GM12878 (cell line): ENCODE data around the gene CHD9. TPM values are rescaled to one million over a fixed set of nuclear protein-coding genes. Genes with fewer than 3 reads are reported as not detected.

ENCODE experiments used
- ATAC-seq: fragments of 200-7000 bp; cut with Tn5 transposase; 3 replicates; pipeline ENCODE4 v1.9.1; 2020; ENCODE audit warnings: mild to moderate bottlenecking, moderate library complexity
- BruUV-seq: library from RNA; stranded (reverse); fragments of 400-500 nt; replicated peaks from 2 replicates; lab custom pipeline; 2021; lab: Mats Ljungman, UMichigan
- CTCF ChIA-PET: fragments of 300-600 bp; sonication (Branson Sonifier 250); formaldehyde crosslinking; extraction: SDS; loops from one replicate; lab custom pipeline; 2021; ENCODE audit warnings: inconsistent platforms; lab: Yijun Ruan, JAX
- POLR2A ChIA-PET: fragments of 350-600 bp; formaldehyde crosslinking; extraction: SDS; loops from one replicate; lab custom pipeline; 2021; ENCODE audit warnings: inconsistent platforms; lab: Charles Lee
- RAD21 ChIA-PET: fragments of 300-600 bp; sonication (Branson Sonifier 250); formaldehyde crosslinking; loops from one replicate; lab custom pipeline; 2023; ENCODE audit warnings: antibody characterized with exemption; ENCODE audit not compliant: unreplicated experiment; lab: Charles Lee
- SMC1A ChIA-PET: fragments of 300-600 bp; sonication (Branson Sonifier 250); formaldehyde crosslinking; loops from one replicate; lab custom pipeline; 2023; ENCODE audit not compliant: unreplicated experiment, uncharacterized antibody; lab: Charles Lee
- DNase-seq: peaks from one replicate; pipeline ENCODE4 v3.0.0-alpha.2; 2011; ENCODE audit warnings: low read depth, low spot score
- FAIRE-seq: peaks from 3 replicates; lab custom pipeline; 2011; peaks lifted over from hg19 to GRCh38; lab: Jason Lieb, UNC
- H2AFZ ChIP-seq: 2 replicates; pipeline ENCODE4 v1.6.0; 2011; ENCODE audit warnings: low read depth, low read length, control low read depth; ENCODE audit not compliant: control insufficient read depth
- H3K27ac ChIP-seq: 2 replicates; pipeline ENCODE4 v1.5.1; 2011; ENCODE audit warnings: control low read depth; ENCODE audit not compliant: control insufficient read depth, insufficient read depth
- H3K27me3 ChIP-seq, 2 experiments: replicated peaks in 1 of 2; 2 replicates each; pipeline versions ENCODE4 v1.6.0 to v1.6.1; 2011; ENCODE audit warnings: low read length in 1 of 2; ENCODE audit not compliant: control insufficient read depth in 2 of 2, insufficient read depth in 2 of 2
- H3K36me3 ChIP-seq, 2 experiments: 2 replicates each; pipeline ENCODE4 v1.5.1; 2011; ENCODE audit warnings: low read length in 1 of 2; ENCODE audit not compliant: control insufficient read depth in 2 of 2, insufficient read depth in 2 of 2
- H3K4me1 ChIP-seq: 2 replicates; pipeline ENCODE4 v1.6.1; 2011; ENCODE audit warnings: mild to moderate bottlenecking, low read length, moderate library complexity, mixed read lengths; ENCODE audit not compliant: control insufficient read depth, insufficient read depth
- H3K4me2 ChIP-seq: 2 replicates; pipeline ENCODE4 v1.6.0; 2011; ENCODE audit warnings: control low read depth; ENCODE audit not compliant: control insufficient read depth, insufficient read depth
- H3K4me3 ChIP-seq: fragments of 200-600 bp; sonication (generic); 2 replicates; pipeline ENCODE4 v1.5.1; 2016
- H3K79me2 ChIP-seq: 2 replicates; pipeline ENCODE4 v1.6.0; 2011; ENCODE audit warnings: low read length; ENCODE audit not compliant: control insufficient read depth, insufficient read depth
- H3K9ac ChIP-seq: 2 replicates; pipeline ENCODE4 v1.8.0; 2011; ENCODE audit warnings: low read length, control low read depth, mixed read lengths; ENCODE audit not compliant: control insufficient read depth, insufficient read depth
- H3K9me3 ChIP-seq: replicated peaks from 3 replicates; pipeline ENCODE4 v1.5.1; 2011; ENCODE audit warnings: mild to moderate bottlenecking, low read length; ENCODE audit not compliant: control insufficient read depth, insufficient read depth
- H4K20me1 ChIP-seq: 2 replicates; pipeline ENCODE4 v1.6.0; 2011; ENCODE audit not compliant: control insufficient read depth, insufficient read depth
- BCL3 ChIP-seq: IDR thresholded peaks from 2 replicates; pipeline ENCODE4 v1.6.1; 2011; ENCODE audit warnings: borderline replicate concordance, low read depth, mild to moderate bottlenecking, moderate library complexity, low read length; ENCODE audit not compliant: insufficient read depth, poor library complexity, severe bottlenecking
- CBX5 ChIP-seq: sonication (generic); IDR thresholded peaks from 2 replicates; pipeline ENCODE4 v1.6.1; 2016; ENCODE audit warnings: low read depth, moderate library complexity, mild to moderate bottlenecking, inconsistent platforms
- CREM ChIP-seq: IDR thresholded peaks from 2 replicates; pipeline ENCODE4 v1.6.1; 2014; ENCODE audit warnings: antibody characterized with exemption, low read depth
- E4F1 ChIP-seq: fragments of 450-650 bp; IDR thresholded peaks from 2 replicates; pipeline ENCODE4 v1.6.1; 2018; ENCODE audit warnings: borderline replicate concordance, mild to moderate bottlenecking; ENCODE audit not compliant: partially characterized antibody
- HDAC2 ChIP-seq: fragments of 200-600 bp; sonication (generic); IDR thresholded peaks from 2 replicates; pipeline ENCODE4 v1.6.1; 2017
- LARP7 ChIP-seq: fragments of 450-650 bp; IDR thresholded peaks from 2 replicates; pipeline ENCODE4 v1.6.1; 2017; ENCODE audit warnings: mild to moderate bottlenecking
- NFYA ChIP-seq: IDR thresholded peaks from 2 replicates; pipeline ENCODE4 v1.6.1; 2011; ENCODE audit warnings: low read depth, mild to moderate bottlenecking, low read length, improper control_type of control experiment, borderline replicate concordance
- SRF ChIP-seq, 2 experiments: IDR thresholded peaks; 2 replicates each; pipeline ENCODE4 v1.6.1; 2011; ENCODE audit warnings: low read depth in 2 of 2, low read length in 2 of 2, mild to moderate bottlenecking in 1 of 2, moderate library complexity in 1 of 2
- TAF1 ChIP-seq: IDR thresholded peaks from 2 replicates; pipeline ENCODE4 v1.6.1; 2011; ENCODE audit warnings: mild to moderate bottlenecking, low read depth, low read length, borderline replicate concordance
- USF1 ChIP-seq: IDR thresholded peaks from 2 replicates; pipeline ENCODE4 v1.6.1; 2011; ENCODE audit warnings: borderline replicate concordance, low read depth, mild to moderate bottlenecking, moderate library complexity, mixed read lengths, low read length; ENCODE audit not compliant: insufficient read depth; ENCODE audit errors: extremely low read length
- ZNF687 ChIP-seq: fragments of 450-650 bp; IDR thresholded peaks from 2 replicates; pipeline ENCODE4 v1.6.1; 2017; ENCODE audit warnings: mild to moderate bottlenecking, moderate library complexity
- WGBS: methylation state at CpG from one replicate; pipeline ENCODE4 v1.1.6; 2016; ENCODE audit warnings: low lambda C conversion rate; ENCODE audit not compliant: insufficient replicate concordance, insufficient coverage; ENCODE audit errors: missing lambda C conversion rate; 5-methylcytosine and 5-hydroxymethylcytosine counted together
- in situ Hi-C: fragments of 300-500 bp; cut with MboI; formaldehyde crosslinking; loops from 9 replicates; pipeline ENCODE4 v1.14.3; 2018; ENCODE audit warnings: mixed read lengths
- intact Hi-C: fragments of 100-400 bp; cut with micrococcal nuclease; formaldehyde crosslinking; loops from one replicate; pipeline ENCODE4 v1.14.2; 2022; ENCODE audit not compliant: unreplicated experiment
- polyA plus RNA-seq, 11 experiments: library from polyadenylated mRNA; depleted of rRNA in 4 of 11; unstranded in 6 of 11; stranded (reverse) in 5 of 11; fragments of >200 nt; fragmentation: Nextera tagmentation in 4 of 11; fragmentation: Illumina TruSeq in 1 of 11; extraction: Ambion mirVana in 4 of 11; extraction: Trizol in 1 of 11; gene quantifications; 1 replicate in 1 of 11; 2 replicates in 10 of 11; pipeline versions ENCODE4 v1.2.1 to v1.2.3, GENCODE V29; 2011 to 2016; ENCODE audit warnings: inconsistent platforms in 2 of 11, missing spikeins in 2 of 11, low read depth in 1 of 11
- total RNA-seq, 4 experiments: library from RNA; depleted of rRNA in 3 of 4; stranded (reverse); fragments of >200 nt in 3 of 4; fragmentation: Illumina TruSeq in 1 of 4; extraction: Trizol in 1 of 4; gene quantifications; 2 replicates each; pipeline versions ENCODE4 v1.2.1 to v1.2.3, GENCODE V29; 2013 to 2021

CHD9 gene
- total and polyA plus RNA-seq, 10 of the 15 experiments (the other 5 are each of a cell fraction or from before 2014, with no cell fraction given), result 29.2 to 95.7 (median 54.3) TPM

- DNase-seq (no peak), ATAC-seq (no peak), FAIRE-seq (no peak)
- Histone ChIP-seq H3K79me2 (no peaks in the 10 kb centered on the region), H3K27me3 (no peaks in the 10 kb centered on the region), H3K9ac (no peak overlapping the region), H3K4me2 (no peak overlapping the region), H3K36me3 (peaks cover 6 to 25% of the 10 kb centered on the region in 2 experiments), H3K4me1 (no peaks in the 10 kb centered on the region), H3K9me3 (no peaks in the 10 kb centered on the region), H3K4me3 (no peak overlapping the region), H3K27ac (no peak overlapping the region), H4K20me1 (no peaks in the 10 kb centered on the region), H2AFZ (no peak overlapping the region)
- ChIA-PET SMC1A (no interaction called here), POLR2A (no interaction called here), CTCF (no interaction called here), RAD21 (no interaction called here)
- in situ Hi-C loops, result no loop called here
- WGBS, result 79% methylated on average over 2 of the region's 2 CpGs
- intact Hi-C loops, result no loop called here
- BruUV-seq, result no TSS peak
- no peak for TF ChIP-seq SRF (IDR thresholded peaks at IDR 0.05; ENCODE audit: low read depth in 2 of 2, low read length in 2 of 2)
- no peak for TF ChIP-seq CBX5
- TF ChIP-seq BCL3, result no peak
- TF ChIP-seq HDAC2, result no peak
- no peak for TF ChIP-seq USF1
- no peak for TF ChIP-seq E4F1
- no peak for TF ChIP-seq LARP7
- TF ChIP-seq ZNF687, result no peak
- TF ChIP-seq TAF1, result no peak
- TF ChIP-seq CREM, result no peak
- TF ChIP-seq NFYA, result no peak
Measured at GRCh38 chr16:53234836-53235235, 180.0 kb downstream of the CHD9 start.
